Panc1 (cell line): ENCODE measurements around the gene RANBP6. TPM values are rescaled to one million over a fixed set of nuclear protein-coding genes. Genes with fewer than 3 reads are reported as not detected.

Source experiments
- ATAC-seq: fragments of 200-7000 bp; cut with Tn5 transposase; 2 replicates; pipeline ENCODE4 v1.9.1; 2020; ENCODE audit warnings: mild to moderate bottlenecking, moderate library complexity
- BruUV-seq: library from RNA; stranded (reverse); fragments of 400-500 nt; replicated peaks from 2 replicates; lab custom pipeline; 2021; lab: Mats Ljungman, UMichigan
- CTCF ChIA-PET: fragments of 300-600 bp; sonication (Branson Sonifier 250); formaldehyde crosslinking; loops from one replicate; lab custom pipeline; 2022; ENCODE audit warnings: antibody characterized with exemption; lab: Charles Lee
- POLR2A ChIA-PET: fragments of 300-600 bp; sonication (Branson Sonifier 250); formaldehyde crosslinking; loops from one replicate; lab custom pipeline; 2022; ENCODE audit warnings: antibody characterized with exemption; lab: Charles Lee
- DNase-seq: peaks from one replicate; pipeline ENCODE4 v3.0.0-alpha.2; 2010; ENCODE audit warnings: low read depth, low spot score
- H3K27ac ChIP-seq: 2 replicates; pipeline ENCODE4 v1.5.1; 2011; ENCODE audit warnings: mild to moderate bottlenecking, low read length, inconsistent platforms
- H3K27me3 ChIP-seq: fragments of 200-500 bp; sonication (Bioruptor generic); 2 replicates; pipeline ENCODE4 v1.6.0; 2014; ENCODE audit warnings: low read length, inconsistent platforms; ENCODE audit not compliant: control insufficient read depth, insufficient read depth
- H3K36me3 ChIP-seq: fragments of 200-500 bp; sonication (Bioruptor generic); 2 replicates; pipeline ENCODE4 v1.5.1; 2014; ENCODE audit warnings: inconsistent platforms, mild to moderate bottlenecking, low read length, moderate library complexity; ENCODE audit not compliant: control insufficient read depth, insufficient read depth
- H3K4me1 ChIP-seq: 2 replicates; pipeline ENCODE4 v1.5.1; 2011; ENCODE audit warnings: inconsistent platforms, mild to moderate bottlenecking, low read length, moderate library complexity; ENCODE audit not compliant: control insufficient read depth, insufficient read depth
- H3K4me3 ChIP-seq, 2 experiments: 2 replicates each; pipeline ENCODE4 v1.5.1; 2011 to 2012; ENCODE audit warnings: low read depth in 2 of 2, low read length in 2 of 2, mild to moderate bottlenecking in 2 of 2, inconsistent platforms in 1 of 2, moderate library complexity in 1 of 2
- H3K9me3 ChIP-seq: fragments of 200-500 bp; sonication (Bioruptor generic); 2 replicates; pipeline ENCODE4 v1.5.1; 2014; ENCODE audit warnings: low read depth, mild to moderate bottlenecking, inconsistent platforms, low read length, moderate library complexity; ENCODE audit not compliant: control insufficient read depth, insufficient read depth
- POLR2AphosphoS5 ChIP-seq: IDR thresholded peaks from 2 replicates; pipeline ENCODE4 v1.6.1; 2012; ENCODE audit warnings: mild to moderate bottlenecking, low read depth, low read length, moderate library complexity
- SIN3A ChIP-seq: IDR thresholded peaks from 2 replicates; pipeline ENCODE4 v1.6.1; 2012; ENCODE audit warnings: low read depth, mild to moderate bottlenecking, low read length, moderate library complexity, borderline replicate concordance; ENCODE audit not compliant: insufficient read depth
- TCF7L2 ChIP-seq: IDR thresholded peaks from 2 replicates; pipeline ENCODE4 v1.6.1; 2011; ENCODE audit warnings: mild to moderate bottlenecking, low read depth, low read length, inconsistent platforms
- in situ Hi-C: cut with HindIII; loops from 2 replicates; pipeline ENCODE4 v1.10.0; 2016; ENCODE audit warnings: low sequenced_read_pairs, low pct_unique_long_range_greater_than_20kb
- intact Hi-C: fragments of 100-400 bp; cut with micrococcal nuclease; formaldehyde crosslinking; loops from one replicate; pipeline ENCODE4 v1.10.0; 2022; ENCODE audit not compliant: unreplicated experiment
- total RNA-seq: library from RNA; stranded (reverse); gene quantifications from one replicate; pipeline ENCODE4 v1.2.1, GENCODE V29; 2021; ENCODE audit not compliant: unreplicated experiment
- TF ChIP-seq, protein P1 (sequence below): fragments of 450-650 bp; IDR thresholded peaks from 2 replicates; pipeline ENCODE4 v1.5.1; 2017; ENCODE audit warnings: mild to moderate bottlenecking
- TF ChIP-seq, protein P2 (sequence below), 2 experiments: IDR thresholded peaks; 2 replicates each; pipeline ENCODE4 v1.6.1; 2011 to 2012; ENCODE audit warnings: low read depth in 2 of 2, control low read depth in 1 of 2, low read length in 1 of 2, mild to moderate bottlenecking in 1 of 2, moderate library complexity in 1 of 2; ENCODE audit not compliant: insufficient read depth in 1 of 2

Gene RANBP6
- total RNA-seq, 1 experiment from 2014 or later = 3.9 TPM

DNA sequence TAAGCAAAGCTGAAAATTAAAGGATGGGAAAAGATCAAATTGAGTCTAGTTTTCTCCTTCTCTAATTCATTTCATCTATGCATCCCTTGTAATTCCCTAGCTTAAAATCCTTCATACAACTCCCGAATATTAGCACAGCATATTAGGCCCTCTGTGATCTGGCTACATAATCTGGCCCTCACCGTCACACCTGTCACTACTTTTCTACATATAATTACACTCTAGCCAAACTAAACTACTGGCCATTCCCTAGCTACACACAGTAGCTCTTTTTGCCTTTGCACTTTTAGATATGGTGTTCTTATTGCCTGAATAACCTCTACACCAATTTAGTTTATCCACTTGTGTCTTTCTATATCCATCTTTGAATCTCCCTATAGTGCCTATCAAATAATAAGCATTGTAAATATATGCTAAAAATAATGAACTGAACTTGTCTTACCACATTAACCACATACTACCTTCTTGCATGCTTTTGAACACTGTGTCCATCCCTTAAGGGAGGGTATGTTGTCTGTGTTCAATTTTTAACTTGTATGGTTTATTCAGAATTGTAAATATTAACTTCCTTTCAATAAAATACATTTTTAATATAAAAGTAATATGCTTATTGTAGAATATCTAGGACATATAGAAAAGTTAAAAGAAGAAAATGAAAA is 15.9 kb downstream of the RANBP6 start:
- H3K4me1 ChIP-seq = no peaks in the 10 kb centered on the region
- no peaks in the 10 kb centered on the region; the same call in 1 of the 2 replicates for H3K36me3 ChIP-seq
- TF ChIP-seq, protein P1, sequence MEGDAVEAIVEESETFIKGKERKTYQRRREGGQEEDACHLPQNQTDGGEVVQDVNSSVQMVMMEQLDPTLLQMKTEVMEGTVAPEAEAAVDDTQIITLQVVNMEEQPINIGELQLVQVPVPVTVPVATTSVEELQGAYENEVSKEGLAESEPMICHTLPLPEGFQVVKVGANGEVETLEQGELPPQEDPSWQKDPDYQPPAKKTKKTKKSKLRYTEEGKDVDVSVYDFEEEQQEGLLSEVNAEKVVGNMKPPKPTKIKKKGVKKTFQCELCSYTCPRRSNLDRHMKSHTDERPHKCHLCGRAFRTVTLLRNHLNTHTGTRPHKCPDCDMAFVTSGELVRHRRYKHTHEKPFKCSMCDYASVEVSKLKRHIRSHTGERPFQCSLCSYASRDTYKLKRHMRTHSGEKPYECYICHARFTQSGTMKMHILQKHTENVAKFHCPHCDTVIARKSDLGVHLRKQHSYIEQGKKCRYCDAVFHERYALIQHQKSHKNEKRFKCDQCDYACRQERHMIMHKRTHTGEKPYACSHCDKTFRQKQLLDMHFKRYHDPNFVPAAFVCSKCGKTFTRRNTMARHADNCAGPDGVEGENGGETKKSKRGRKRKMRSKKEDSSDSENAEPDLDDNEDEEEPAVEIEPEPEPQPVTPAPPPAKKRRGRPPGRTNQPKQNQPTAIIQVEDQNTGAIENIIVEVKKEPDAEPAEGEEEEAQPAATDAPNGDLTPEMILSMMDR = no peak
- TF ChIP-seq, protein P2, sequence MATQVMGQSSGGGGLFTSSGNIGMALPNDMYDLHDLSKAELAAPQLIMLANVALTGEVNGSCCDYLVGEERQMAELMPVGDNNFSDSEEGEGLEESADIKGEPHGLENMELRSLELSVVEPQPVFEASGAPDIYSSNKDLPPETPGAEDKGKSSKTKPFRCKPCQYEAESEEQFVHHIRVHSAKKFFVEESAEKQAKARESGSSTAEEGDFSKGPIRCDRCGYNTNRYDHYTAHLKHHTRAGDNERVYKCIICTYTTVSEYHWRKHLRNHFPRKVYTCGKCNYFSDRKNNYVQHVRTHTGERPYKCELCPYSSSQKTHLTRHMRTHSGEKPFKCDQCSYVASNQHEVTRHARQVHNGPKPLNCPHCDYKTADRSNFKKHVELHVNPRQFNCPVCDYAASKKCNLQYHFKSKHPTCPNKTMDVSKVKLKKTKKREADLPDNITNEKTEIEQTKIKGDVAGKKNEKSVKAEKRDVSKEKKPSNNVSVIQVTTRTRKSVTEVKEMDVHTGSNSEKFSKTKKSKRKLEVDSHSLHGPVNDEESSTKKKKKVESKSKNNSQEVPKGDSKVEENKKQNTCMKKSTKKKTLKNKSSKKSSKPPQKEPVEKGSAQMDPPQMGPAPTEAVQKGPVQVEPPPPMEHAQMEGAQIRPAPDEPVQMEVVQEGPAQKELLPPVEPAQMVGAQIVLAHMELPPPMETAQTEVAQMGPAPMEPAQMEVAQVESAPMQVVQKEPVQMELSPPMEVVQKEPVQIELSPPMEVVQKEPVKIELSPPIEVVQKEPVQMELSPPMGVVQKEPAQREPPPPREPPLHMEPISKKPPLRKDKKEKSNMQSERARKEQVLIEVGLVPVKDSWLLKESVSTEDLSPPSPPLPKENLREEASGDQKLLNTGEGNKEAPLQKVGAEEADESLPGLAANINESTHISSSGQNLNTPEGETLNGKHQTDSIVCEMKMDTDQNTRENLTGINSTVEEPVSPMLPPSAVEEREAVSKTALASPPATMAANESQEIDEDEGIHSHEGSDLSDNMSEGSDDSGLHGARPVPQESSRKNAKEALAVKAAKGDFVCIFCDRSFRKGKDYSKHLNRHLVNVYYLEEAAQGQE (IDR thresholded peaks at IDR 0.05; ENCODE audit: insufficient read depth in 1 of 2, low read depth in 2 of 2, low read length in 1 of 2) = no peak
- TF ChIP-seq TCF7L2 (no peak), POLR2AphosphoS5 (no peak), SIN3A (no peak)
- ChIA-PET POLR2A (no interaction called here), CTCF (no interaction called here)
- H3K9me3 ChIP-seq = no peaks in the 10 kb centered on the region
- no peak overlapping the region for H3K27ac ChIP-seq
- no TSS peak for BruUV-seq
- DNase-seq = no peak
- H3K4me3 ChIP-seq = no peak overlapping the region
- no peak for ATAC-seq
- in situ Hi-C loops (no loop called here), intact Hi-C loops (no loop called here)
- no peaks in the 10 kb centered on the region for H3K27me3 ChIP-seq

DNA sequence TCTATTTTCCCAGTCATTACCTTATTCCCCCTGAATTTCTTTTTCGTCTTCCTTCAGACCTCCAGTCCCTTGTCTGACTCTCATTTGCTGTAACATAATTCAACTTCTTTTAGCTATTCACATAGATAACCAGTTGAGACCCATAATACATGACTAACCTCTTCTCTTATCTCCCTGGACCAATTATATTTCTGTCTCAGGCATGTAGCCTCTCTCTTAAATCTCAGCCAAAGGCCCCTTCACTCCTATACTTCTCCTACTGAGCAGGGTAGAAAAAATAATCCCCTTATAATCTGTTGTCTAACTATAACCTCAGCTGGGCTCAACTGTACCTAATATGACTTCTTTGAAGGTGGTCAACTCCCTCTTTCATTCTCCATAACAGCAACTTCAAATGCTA is 20.9 kb downstream of the RANBP6 start:
- ATAC-seq (no peak), DNase-seq (no peak)
- BruUV-seq = no TSS peak
- Histone ChIP-seq H3K36me3 (no peaks in the 10 kb centered on the region), H3K9me3 (no peaks in the 10 kb centered on the region), H3K4me1 (no peaks in the 10 kb centered on the region), H3K27me3 (no peaks in the 10 kb centered on the region), H3K4me3 (no peak overlapping the region), H3K27ac (no peak overlapping the region)
- TF ChIP-seq SIN3A = no peak
- TF ChIP-seq TCF7L2 = no peak
- TF ChIP-seq POLR2AphosphoS5 = no peak
- TF ChIP-seq, protein P1 = no peak
- TF ChIP-seq, protein P2 (IDR thresholded peaks at IDR 0.05; ENCODE audit: insufficient read depth in 1 of 2, low read depth in 2 of 2, low read length in 1 of 2) = no peak
- in situ Hi-C loops (no loop called here), intact Hi-C loops (no loop called here)
- ChIA-PET CTCF (no interaction called here), POLR2A (no interaction called here)
